ENCODE measurements around the gene TRAM2.

TRAM2 gene

DNA sequence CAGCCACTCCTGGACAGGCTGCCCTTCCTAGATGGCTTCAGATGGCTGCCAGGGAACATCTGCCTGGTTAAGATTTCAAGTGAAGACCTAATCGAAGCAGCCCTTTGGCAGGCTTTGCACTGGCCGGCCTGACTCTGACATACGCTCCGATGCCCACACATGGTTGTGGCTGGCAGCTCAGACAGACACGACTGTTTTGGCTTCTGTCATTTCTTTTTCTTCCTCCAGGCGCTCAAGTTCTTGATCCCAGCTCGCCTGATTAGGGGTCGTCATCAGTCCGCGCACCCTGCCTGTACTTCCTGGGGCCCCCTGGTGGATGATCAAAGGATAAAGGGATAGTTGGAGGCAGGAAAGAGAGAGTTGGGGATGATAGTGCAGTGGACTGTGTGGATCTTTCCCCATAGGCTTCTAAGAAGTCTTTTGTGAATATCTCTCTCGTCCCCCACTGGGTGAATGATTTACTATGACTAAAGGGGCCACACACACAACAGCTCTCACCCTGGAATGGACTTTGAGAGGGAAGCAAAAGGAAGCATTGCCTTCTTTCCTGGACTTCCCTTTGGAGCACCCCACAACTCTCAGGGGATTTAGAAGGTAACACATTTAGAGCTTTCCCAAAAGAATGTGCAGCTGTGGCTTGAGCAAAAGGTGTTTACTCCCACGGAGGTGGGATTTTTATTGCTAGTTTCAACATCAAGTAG lies 21.4 kb upstream of the TRAM2 start:
- no peaks in the 10 kb centered on the region for H3K9me3 Mint-ChIP-seq
- H3K36me3 Mint-ChIP-seq, result no peaks in the 10 kb centered on the region
- H3K27ac Mint-ChIP-seq, result no peak overlapping the region
- H3K27me3 Mint-ChIP-seq, result no peaks in the 10 kb centered on the region
- H3K4me1 Mint-ChIP-seq, result peaks cover 10% of the 10 kb centered on the region
- no peak overlapping the region for H3K4me3 Mint-ChIP-seq

DNA sequence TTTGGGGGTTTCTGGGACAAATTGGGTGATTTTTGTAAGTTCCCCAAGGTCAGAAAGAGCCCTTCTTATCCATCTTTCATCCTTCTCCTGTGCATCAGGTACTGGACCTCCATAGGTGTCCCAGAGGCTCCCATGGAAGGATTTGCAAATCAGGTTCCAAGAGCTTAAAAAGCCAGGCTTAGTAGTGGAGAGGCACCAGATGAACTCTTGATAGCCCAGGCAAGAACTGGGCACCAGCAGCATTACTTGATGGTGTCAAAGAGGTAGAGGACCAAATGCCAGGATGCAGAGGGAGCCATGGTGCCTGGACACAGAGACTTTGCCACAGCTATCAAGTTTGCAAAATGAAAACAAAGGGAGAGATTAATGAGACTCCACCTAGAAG lies 20.9 kb upstream of the TRAM2 start:
- Mint-ChIP-seq H3K4me3 (no peak overlapping the region), H3K4me1 (peaks cover 10% of the 10 kb centered on the region), H3K27me3 (no peaks in the 10 kb centered on the region), H3K27ac (no peak overlapping the region), H3K9me3 (no peaks in the 10 kb centered on the region), H3K36me3 (no peaks in the 10 kb centered on the region)

DNA sequence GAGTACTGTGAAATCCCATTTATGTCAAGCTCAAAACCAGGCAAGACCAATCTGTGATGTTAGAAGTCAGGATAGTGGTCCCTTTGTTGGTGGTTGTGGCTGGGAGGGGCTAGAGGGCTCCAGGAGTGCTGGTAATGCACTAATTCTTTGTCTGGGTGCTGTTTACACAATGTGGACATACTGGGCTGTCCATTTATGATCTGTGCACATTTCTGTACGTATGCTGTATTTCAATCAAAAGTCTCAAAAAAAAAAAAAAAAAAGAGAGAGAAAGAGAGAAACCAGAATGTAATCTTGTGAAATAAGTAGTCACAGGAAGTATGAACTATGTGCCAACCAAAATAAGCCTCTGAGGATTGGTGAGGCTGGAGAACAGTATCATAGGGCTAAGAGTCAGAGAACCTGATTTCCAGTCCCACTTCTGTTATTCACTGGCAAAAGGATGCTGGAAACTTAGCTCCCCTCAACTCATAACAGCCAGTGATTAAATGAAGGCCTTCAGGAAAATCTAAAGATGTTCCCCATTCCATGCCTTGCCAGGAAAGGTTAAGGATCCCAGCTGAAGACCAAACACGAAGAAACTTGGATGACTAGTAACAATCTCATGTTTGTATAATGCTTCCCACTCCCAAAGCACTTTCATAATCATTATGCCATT lies 19.6 kb upstream of the TRAM2 start:
- Mint-ChIP-seq H3K27me3 (no peaks in the 10 kb centered on the region), H3K27ac (no peak overlapping the region), H3K9me3 (no peaks in the 10 kb centered on the region)

DNA sequence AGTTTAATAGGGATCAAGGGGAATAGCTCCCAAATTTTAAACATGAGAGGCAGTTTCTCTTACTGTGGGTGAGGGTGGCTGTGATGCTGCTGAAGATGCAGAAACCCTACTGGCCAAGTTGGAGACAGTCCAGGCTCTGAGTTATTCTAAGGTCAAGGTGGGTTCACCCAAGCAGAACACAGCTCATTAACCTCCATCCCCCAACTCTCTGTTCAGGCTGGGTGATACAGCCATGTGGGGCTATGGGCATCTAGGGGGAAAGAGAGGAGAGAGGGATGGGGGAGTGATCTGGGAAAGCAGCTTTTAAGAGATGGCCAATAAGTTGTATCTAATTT lies 18.9 kb upstream of the TRAM2 start:
- Mint-ChIP-seq H3K4me1 (peaks cover 10% of the 10 kb centered on the region), H3K4me3 (no peak overlapping the region)

More for the DNA sequence above, 19.6 kb upstream of the TRAM2 start:
- Mint-ChIP-seq H3K4me1 (peaks cover 10% of the 10 kb centered on the region), H3K36me3 (no peaks in the 10 kb centered on the region), H3K4me3 (no peak overlapping the region)

DNA sequence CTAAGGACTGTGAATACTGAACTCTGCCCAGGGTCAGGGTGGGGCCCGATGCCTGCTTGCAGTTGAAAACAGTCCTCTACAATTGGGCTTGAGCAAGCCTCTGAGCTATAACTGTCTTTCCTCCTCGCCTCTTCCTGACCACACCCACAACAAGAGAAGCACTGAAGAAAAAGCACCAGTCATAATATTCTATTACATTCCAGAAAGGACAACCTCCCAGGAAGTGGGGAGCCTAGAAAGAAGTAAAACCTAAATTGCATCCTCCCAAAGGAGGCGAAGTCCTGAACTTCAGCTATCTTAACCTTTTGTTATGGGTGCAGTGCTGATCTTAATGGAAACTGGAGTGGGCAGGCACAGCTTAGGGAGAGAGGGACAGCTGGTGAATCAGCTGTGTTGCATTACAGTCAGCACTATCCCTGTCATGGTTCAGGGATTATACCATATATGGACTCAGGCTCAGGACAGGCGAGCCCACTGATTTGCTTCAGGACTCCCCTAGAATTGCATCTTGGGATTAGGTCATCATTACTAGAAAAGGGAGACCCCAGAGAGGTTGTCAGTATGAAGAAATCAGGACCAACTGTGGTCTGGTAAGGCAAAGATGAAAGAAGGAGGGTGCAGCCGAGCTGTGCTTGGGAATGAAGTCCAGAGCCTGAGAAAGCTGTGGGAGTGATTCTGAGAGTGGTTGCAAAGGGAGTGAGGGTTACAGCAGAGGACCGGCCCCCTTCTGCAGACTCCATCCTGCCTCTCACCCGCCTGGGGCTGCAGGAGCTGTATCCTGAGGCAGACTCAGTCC lies 18.3 kb upstream of the TRAM2 start:
- Mint-ChIP-seq H3K4me3 (no peak overlapping the region), H3K27ac (no peak overlapping the region), H3K9me3 (no peaks in the 10 kb centered on the region), H3K36me3 (no peaks in the 10 kb centered on the region), H3K27me3 (no peaks in the 10 kb centered on the region), H3K4me1 (peaks cover 10% of the 10 kb centered on the region)

More for the DNA sequence above, 18.9 kb upstream of the TRAM2 start:
- Mint-ChIP-seq H3K27me3 (no peaks in the 10 kb centered on the region), H3K27ac (no peak overlapping the region), H3K36me3 (no peaks in the 10 kb centered on the region), H3K9me3 (no peaks in the 10 kb centered on the region)

DNA sequence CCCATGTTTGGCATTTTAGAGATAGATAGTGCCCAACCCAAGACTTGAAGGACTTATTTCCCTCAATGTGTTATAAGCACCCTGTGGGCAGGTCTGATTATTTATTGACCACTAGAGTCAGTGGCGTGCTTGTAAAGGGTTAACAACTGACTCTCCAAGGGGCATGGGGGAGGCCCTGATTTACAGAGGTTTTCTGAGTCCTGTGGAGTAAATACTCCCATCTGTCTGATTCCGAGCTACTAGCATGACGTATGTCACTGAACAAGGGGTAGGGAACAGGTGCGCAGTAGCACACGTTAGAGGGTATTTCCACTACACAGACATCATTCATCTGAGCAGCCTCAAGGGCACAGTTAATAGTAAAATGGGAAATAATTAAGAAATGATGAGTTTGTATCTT lies 17.4 kb upstream of the TRAM2 start:
- H3K4me3 Mint-ChIP-seq, result no peak overlapping the region
- no peaks in the 10 kb centered on the region for H3K36me3 Mint-ChIP-seq
- no peaks in the 10 kb centered on the region for H3K9me3 Mint-ChIP-seq
- H3K27me3 Mint-ChIP-seq, result no peaks in the 10 kb centered on the region
- H3K4me1 Mint-ChIP-seq, result peaks cover 10% of the 10 kb centered on the region
- H3K27ac Mint-ChIP-seq, result no peak overlapping the region

DNA sequence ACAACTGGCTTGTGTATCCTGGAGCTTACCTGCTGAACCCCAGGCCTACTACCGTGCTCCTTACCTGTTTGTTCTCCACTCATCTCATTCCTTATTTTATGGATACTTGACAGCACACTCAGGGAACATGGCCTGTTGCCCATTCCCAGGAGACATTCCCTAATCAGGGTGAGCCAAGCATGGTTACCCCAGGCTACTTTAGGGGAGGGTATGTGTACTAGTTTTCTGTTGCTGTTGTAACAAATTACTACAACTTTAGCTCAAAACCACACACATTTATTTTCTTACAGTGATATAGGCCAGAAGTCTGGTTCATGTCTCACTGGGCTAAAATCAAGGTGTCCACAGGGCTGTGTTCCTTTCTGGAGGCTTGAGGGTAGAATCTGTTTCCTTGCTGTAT lies 15.0 kb upstream of the TRAM2 start:
- Mint-ChIP-seq H3K4me1 (peaks cover 10% of the 10 kb centered on the region), H3K27ac (no peak overlapping the region), H3K4me3 (no peak overlapping the region), H3K27me3 (no peaks in the 10 kb centered on the region), H3K36me3 (no peaks in the 10 kb centered on the region), H3K9me3 (no peaks in the 10 kb centered on the region)

DNA sequence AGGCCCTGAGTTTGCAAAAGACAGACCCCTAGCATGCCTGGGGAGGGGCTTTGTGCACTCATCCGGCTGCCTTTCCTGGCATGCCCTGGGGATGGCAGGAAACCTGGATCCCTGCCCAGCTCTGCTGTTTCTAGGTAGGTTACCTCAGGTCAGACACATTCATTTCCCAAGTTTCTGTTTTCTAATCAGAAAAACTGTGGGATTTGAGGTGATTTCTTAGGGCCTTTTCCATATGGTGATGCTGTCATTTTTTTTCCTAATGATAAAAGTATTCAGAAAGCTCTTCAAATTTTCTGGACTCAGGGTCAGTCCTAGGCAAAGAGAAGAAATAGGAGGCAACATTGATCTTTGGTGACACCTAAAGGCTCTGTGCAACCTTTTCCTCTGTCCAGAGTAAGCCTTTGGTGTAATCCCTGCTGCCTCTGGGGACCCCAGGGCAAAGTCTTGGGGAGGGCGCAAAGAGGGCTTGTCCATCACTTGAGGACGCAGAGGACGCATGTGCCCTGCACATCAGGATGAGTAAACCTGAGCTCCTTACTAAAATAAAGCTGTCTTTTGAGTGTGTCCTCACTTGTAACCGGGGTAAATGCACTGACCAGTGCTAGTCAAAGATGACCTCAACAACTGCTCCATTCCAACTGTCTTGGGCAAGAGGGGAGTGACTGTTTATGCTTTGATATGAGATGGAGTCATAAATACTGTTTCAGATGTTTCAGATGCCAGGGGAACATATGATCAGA lies 13.5 kb upstream of the TRAM2 start:
- no peaks in the 10 kb centered on the region for H3K27me3 Mint-ChIP-seq
- no peak overlapping the region for H3K27ac Mint-ChIP-seq

DNA sequence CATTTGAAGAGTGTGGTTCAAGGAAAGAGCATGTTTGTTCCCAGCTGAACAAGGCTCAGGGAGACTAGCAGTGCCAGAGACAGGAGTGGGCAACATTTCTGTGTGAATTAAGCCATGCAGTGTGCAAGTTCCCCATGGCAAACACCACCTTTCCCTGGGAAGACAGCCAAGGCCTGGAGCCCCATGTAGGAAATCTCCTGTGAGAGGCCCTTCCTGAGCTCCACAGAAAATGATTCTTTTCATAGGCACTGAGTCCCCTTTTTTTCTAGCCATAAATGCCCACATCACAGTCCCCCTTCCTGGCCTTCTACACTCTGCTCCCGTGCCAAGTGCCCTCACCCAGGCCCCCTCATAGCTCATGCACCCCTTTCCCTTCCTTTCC lies 11.8 kb upstream of the TRAM2 start:
- Mint-ChIP-seq H3K9me3 (no peaks in the 10 kb centered on the region), H3K27me3 (no peaks in the 10 kb centered on the region), H3K36me3 (no peaks in the 10 kb centered on the region)

More for the DNA sequence above, 13.5 kb upstream of the TRAM2 start:
- Mint-ChIP-seq H3K9me3 (no peaks in the 10 kb centered on the region), H3K4me1 (peaks cover 8% of the 10 kb centered on the region), H3K4me3 (no peak overlapping the region), H3K36me3 (no peaks in the 10 kb centered on the region)

DNA sequence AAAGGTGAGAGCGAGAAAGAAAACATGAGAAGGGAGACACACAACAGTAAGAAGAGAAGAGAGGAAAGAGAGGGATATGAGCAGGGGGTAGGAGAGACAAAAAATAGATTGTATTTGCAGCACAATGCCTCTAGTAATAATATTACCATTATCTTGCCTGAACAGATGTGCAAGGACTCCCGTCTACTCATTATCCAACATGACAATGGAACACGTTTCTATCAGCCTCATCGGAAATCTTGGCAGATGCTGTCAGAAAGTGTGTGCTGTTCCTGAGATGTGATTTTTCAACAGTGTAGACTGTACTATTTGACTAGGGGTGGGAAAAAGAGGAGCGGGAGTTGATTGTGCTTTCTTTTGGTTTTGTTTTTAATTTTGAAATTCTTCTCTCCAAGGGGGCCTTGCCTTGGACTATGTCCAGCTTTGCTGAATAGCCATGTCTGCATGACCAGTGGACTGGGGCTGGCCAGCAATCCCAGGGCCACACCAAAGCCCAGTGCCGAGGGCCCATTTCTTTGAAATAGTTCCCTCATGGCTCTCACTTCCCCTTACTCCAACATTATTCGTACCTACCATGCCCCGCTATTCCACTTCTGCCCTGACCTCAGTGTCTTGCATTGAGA lies 11.3 kb upstream of the TRAM2 start:
- H3K27ac Mint-ChIP-seq, result no peak overlapping the region
- H3K36me3 Mint-ChIP-seq, result no peaks in the 10 kb centered on the region
- no peaks in the 10 kb centered on the region for H3K9me3 Mint-ChIP-seq
- H3K4me1 Mint-ChIP-seq, result no peaks in the 10 kb centered on the region
- H3K4me3 Mint-ChIP-seq, result no peak overlapping the region
- no peaks in the 10 kb centered on the region for H3K27me3 Mint-ChIP-seq

More for the DNA sequence above, 11.8 kb upstream of the TRAM2 start:
- no peak overlapping the region for H3K27ac Mint-ChIP-seq
- H3K4me1 Mint-ChIP-seq, result no peaks in the 10 kb centered on the region
- no peak overlapping the region for H3K4me3 Mint-ChIP-seq

DNA sequence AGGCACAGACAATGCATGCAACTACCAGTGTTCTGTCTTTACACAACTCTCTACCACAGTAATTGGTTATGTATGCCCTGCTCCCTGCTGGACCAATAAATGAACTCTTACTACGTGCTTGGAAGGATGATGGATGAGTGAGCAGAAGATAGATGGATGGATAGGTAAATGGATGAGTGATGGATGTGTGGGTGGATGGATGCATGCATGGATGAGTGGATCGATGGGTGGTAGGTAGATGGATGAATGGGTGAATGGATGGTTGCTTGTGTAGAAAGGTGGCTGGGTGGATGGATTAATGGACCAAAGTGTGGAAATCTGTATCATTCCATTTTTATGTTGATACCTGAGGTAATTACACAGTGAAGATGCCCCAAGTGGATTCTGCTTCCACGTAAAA lies 10.1 kb upstream of the TRAM2 start:
- Mint-ChIP-seq H3K4me3 (no peak overlapping the region), H3K9me3 (no peaks in the 10 kb centered on the region), H3K4me1 (no peaks in the 10 kb centered on the region)

DNA sequence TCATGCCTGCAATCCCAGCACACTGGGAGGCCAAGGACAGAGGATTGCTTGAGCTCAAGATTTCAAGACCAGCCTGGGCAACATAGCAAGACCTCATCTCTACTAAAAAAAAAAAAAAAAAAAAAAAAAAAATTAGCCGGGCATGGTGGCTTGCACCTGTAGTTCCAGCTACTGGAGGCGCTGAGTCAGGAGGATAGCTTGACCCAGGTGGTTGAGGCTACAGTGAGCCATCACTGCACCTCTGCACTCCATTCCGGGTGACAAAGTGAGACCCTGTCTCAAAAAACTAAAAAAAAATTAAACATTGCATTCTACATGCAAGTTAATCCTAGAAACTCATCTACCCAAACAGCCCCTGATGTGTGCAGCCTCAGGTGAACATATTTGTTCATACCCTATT lies 7.3 kb upstream of the TRAM2 start:
- H3K27ac Mint-ChIP-seq, result no peak overlapping the region
- H3K36me3 Mint-ChIP-seq, result peaks cover 1% of the 10 kb centered on the region
- no peak overlapping the region for H3K4me3 Mint-ChIP-seq
- H3K9me3 Mint-ChIP-seq, result no peaks in the 10 kb centered on the region
- H3K4me1 Mint-ChIP-seq, result no peaks in the 10 kb centered on the region
- H3K27me3 Mint-ChIP-seq, result no peaks in the 10 kb centered on the region

More for the DNA sequence above, 10.1 kb upstream of the TRAM2 start:
- H3K36me3 Mint-ChIP-seq, result peaks cover 1% of the 10 kb centered on the region
- H3K27ac Mint-ChIP-seq, result no peak overlapping the region
- H3K27me3 Mint-ChIP-seq, result no peaks in the 10 kb centered on the region

DNA sequence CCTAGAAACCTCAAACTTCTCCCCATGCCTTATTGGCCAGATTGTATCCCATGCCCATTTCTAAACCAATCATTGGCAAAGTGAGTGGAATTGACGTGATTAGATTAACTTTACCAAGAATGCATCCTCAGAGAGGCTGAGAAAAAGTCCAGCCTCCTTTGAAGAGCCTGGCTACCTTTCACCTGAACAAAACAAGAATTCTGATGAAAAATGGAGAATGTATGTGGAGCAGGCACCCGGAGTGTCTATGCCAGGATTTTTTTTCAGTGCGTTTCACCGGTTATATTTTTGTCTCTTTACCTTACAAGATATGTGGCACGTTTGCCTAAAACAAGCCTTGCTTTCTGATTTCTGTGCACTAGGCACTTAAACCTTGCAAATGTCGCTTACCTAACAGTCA lies 6.1 kb upstream of the TRAM2 start:
- Mint-ChIP-seq H3K36me3 (peaks cover 1% of the 10 kb centered on the region), H3K27me3 (no peaks in the 10 kb centered on the region), H3K9me3 (no peaks in the 10 kb centered on the region), H3K4me3 (no peak overlapping the region), H3K4me1 (no peaks in the 10 kb centered on the region), H3K27ac (no peak overlapping the region)

DNA sequence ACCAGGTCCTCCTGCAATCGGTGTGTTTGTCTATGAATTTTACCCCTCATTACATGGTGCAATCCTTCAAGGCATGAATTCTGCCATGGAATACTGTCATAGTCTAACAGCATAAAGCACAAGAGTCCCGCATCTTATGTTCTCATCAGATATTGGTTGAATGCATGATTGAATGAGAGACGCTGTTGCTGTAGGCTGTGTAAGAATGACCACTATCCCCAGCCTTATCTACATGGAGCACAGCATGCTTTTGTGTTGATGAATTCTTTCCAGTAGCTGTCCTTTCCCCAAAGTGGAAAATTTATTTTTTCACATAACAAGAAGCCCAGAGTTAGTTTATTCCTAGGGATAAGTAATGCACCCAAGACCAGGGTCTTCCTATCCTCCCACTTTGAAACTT lies 5.6 kb upstream of the TRAM2 start:
- Mint-ChIP-seq H3K4me1 (peaks cover 4% of the 10 kb centered on the region), H3K36me3 (peaks cover 1% of the 10 kb centered on the region), H3K27ac (no peak overlapping the region), H3K27me3 (no peaks in the 10 kb centered on the region), H3K4me3 (no peak overlapping the region), H3K9me3 (no peaks in the 10 kb centered on the region)

DNA sequence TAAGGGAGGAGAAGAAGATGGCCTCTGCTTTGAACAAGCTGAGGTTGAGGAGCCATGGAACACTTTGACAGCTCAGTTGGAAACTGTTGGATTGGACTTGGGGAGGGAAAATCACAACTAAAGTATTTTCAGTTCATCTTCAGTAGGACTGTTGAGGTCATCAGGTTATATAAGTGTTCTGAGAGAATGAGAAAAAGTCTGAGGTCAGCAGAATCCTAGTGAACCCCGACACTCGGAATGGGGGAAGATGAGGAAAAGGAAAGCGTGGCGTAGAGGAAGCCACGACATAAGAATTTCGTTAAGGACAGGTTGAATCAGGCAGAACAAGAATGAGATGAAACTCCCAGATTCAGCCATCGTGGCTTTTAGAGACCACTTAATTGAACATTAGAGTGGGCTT lies 4.0 kb upstream of the TRAM2 start:
- no peak overlapping the region for H3K4me3 Mint-ChIP-seq
- peaks cover 11% of the 10 kb centered on the region for H3K4me1 Mint-ChIP-seq
- no peaks in the 10 kb centered on the region for H3K9me3 Mint-ChIP-seq
- H3K27me3 Mint-ChIP-seq, result no peaks in the 10 kb centered on the region
- H3K36me3 Mint-ChIP-seq, result peaks cover 1% of the 10 kb centered on the region
- no peak overlapping the region for H3K27ac Mint-ChIP-seq

All from activated naive CD4-positive, alpha-beta T cell treated with anti-CD3 and anti-CD28 coated beads, Interleukin-2, amount 50 U/mL, for 24 hours (primary cell).